GM19023 (cell line): ENCODE measurements around the gene KIF20B.

Experiments
- ATAC-seq: cut with Tn5 transposase; IDR thresholded peaks from one replicate; pipeline ENCODE4 v1.9.1; 2021; ENCODE audit warnings: mild to moderate bottlenecking, moderate library complexity; ENCODE audit not compliant: unreplicated experiment

KIF20B gene, protein sequence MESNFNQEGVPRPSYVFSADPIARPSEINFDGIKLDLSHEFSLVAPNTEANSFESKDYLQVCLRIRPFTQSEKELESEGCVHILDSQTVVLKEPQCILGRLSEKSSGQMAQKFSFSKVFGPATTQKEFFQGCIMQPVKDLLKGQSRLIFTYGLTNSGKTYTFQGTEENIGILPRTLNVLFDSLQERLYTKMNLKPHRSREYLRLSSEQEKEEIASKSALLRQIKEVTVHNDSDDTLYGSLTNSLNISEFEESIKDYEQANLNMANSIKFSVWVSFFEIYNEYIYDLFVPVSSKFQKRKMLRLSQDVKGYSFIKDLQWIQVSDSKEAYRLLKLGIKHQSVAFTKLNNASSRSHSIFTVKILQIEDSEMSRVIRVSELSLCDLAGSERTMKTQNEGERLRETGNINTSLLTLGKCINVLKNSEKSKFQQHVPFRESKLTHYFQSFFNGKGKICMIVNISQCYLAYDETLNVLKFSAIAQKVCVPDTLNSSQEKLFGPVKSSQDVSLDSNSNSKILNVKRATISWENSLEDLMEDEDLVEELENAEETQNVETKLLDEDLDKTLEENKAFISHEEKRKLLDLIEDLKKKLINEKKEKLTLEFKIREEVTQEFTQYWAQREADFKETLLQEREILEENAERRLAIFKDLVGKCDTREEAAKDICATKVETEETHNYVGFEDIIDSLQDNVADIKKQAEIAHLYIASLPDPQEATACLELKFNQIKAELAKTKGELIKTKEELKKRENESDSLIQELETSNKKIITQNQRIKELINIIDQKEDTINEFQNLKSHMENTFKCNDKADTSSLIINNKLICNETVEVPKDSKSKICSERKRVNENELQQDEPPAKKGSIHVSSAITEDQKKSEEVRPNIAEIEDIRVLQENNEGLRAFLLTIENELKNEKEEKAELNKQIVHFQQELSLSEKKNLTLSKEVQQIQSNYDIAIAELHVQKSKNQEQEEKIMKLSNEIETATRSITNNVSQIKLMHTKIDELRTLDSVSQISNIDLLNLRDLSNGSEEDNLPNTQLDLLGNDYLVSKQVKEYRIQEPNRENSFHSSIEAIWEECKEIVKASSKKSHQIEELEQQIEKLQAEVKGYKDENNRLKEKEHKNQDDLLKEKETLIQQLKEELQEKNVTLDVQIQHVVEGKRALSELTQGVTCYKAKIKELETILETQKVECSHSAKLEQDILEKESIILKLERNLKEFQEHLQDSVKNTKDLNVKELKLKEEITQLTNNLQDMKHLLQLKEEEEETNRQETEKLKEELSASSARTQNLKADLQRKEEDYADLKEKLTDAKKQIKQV (N-terminal part only)

GRCh38 chr10:89701242-89702120 is at the start of gene KIF20B:
TSS of gene KIF20B (plus strand) at chr10:89701590. CDS start at chr10:89705295, 3,705 bp downstream.
- peak; percentile 97 for ATAC-seq

GRCh38 chr10:89651916-89652573 is 49.3 kb upstream of the KIF20B start:
- ATAC-seq: no peak

GRCh38 chr10:89652806-89653370 is 48.5 kb upstream of the KIF20B start:
- no peak for ATAC-seq

DNA sequence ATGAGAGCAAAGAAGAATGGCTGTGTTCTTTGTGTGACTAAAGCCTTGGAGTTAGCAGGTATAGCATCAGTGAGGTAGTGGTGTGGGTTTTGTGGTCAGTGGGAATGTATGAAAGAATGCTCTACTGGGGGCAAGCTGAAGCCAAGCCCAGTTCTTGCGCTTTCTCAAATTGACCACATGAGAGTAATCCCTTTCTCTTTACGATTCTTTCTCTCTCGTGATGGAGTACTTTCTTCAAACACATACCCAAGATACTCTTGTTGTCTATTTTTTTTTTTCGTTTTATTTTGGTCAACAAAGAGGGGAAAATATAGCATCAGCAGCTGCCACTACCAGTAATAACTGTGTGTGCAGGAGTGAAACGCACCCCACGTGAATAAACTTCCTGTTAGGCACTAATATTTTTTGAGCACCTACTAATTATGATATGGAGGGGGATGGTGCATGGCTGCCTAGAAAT is 48.0 kb upstream of the KIF20B start:
- ATAC-seq: peak; percentile 55

GRCh38 chr10:89655722-89656121 is 45.7 kb upstream of the KIF20B start:
- ATAC-seq: no peak

GRCh38 chr10:89657302-89657701 is 44.1 kb upstream of the KIF20B start:
- ATAC-seq: no peak

- ATAC-seq: no peak
Observed at GRCh38 chr10:89659143-89660131, 42.0 kb upstream of the KIF20B start.

DNA sequence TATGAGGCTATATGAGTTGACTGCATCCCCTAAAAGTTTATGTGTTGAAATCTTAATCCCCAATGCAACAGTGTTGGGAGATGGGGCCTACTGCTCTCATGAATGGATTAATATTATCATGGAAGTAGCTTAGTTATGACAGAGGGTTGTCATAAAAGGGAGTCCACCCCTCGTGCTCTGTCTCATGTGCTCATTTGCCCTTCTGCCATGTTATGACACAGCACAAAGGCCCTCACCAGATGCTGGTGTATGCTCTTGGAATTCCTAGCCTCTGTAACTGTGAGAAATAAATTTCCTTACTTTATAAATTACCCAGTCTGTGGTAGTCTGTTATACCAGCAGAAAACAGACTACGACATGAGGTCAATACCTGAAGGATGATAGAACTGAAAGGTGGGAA is 38.8 kb upstream of the KIF20B start:
- no peak for ATAC-seq

DNA sequence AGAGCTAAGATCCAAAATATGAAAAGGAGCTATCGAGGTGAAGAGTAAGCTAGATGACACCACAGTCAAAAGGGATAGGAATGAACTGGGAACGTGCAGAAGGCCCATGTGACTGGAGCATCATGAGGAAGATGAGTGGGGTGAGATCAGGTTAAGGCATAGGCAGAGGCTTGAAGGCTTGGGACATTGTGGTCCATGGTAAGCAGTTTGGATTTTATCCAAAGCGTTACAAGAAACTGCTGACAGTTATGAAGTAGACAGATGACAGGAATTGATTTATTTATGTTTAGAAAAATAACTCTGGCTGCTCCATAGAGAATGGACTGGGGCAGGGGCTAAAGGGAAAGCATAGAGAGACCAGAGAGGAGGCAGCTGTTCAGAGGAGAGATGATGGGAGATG is 38.2 kb upstream of the KIF20B start:
- no peak for ATAC-seq

- no peak for ATAC-seq
Observed at GRCh38 chr10:89664203-89664602, 37.2 kb upstream of the KIF20B start.

GRCh38 chr10:89665302-89665701 is 36.1 kb upstream of the KIF20B start:
- ATAC-seq: no peak

DNA sequence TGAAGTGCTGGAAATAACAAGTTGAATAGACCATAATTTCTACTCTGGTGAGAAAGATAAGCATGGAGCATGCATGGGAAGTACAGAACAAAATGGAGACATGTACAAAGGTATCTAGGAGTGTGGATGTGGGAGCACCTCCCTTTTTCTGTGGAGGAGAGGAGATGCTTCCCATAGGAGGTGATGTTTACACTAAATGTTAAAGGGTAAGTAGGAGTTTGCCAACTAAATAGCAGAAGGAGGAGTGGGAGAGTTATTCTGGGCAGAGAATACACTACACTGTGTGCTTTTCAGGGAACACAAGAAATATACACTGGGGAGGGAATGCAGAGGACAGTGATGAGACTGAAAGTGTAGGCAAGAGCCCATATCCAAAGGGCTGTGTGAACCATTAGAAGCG is 35.3 kb upstream of the KIF20B start:
- ATAC-seq: no peak

DNA sequence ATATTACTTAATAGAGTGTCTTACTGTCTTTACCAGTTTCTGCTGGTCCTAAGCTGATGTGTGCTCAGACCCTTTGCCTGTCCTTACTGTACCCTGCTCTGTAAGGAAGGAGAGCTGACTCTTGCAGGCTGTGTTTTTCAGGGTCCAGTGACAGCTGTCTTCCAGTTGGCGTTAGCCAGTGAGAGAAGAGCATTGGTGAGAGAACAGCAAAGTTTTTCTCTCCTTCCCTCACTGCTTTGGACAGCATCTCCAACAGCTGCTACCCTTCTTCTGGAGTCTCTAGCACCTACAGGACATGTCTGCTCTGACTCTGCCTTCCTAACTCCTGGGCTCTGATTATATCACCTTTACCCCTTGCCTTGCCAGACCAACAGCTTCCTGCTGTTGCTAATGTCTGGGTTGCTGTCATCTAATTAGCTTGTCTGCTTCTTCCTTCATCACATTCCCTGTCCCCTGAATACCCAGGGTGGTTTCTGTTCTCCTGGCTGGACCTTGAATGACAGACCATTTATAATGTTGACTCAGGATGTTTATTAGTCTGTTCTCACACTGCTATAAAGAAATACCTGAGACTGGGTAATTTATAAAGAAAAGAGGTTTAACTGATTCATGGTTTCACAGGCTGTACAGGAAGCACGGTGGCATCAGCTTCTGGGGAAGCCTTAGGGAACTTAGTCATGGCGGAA is 32.9 kb upstream of the KIF20B start:
- no peak for ATAC-seq

DNA sequence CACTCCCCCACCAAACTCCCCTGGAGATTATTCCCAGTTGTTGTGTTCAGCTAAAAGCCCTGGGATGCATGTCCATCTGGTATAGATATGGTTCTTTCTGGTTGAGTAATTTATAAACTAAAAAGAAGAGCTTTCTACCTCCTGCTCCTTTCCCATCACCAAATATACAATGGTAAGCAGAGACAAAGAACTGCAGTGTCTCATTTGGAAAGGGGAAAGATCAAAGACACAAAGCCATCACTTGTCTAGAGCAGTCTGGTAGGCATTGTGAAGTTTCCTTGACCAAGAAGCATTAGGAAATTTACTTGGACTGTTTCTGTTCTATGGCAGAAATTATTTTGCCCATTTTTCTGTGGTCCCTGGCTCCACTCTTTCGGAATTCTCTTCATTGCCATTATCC is 31.4 kb upstream of the KIF20B start:
- no peak for ATAC-seq

GRCh38 chr10:89670926-89671325 is 30.5 kb upstream of the KIF20B start:
- ATAC-seq: no peak

DNA sequence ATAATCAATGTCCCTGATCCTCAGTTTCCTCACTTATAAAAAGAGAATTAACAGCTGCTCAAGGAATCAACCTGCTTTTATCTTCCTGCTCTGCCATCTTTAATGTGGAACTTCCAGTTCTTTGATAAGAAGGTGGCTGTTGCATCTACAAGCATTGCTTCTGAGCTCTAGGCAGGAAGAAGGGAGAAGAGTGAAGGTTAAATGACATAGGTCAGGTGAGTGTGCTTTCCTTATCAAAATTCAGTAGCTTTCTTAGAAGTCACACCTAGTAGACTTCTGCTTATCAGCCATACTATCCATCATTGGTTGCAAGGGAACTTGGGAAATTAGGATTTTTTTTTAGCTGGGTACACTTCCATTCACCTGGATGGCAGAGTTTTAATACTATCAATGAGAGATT is 24.0 kb upstream of the KIF20B start:
- ATAC-seq: no peak

DNA sequence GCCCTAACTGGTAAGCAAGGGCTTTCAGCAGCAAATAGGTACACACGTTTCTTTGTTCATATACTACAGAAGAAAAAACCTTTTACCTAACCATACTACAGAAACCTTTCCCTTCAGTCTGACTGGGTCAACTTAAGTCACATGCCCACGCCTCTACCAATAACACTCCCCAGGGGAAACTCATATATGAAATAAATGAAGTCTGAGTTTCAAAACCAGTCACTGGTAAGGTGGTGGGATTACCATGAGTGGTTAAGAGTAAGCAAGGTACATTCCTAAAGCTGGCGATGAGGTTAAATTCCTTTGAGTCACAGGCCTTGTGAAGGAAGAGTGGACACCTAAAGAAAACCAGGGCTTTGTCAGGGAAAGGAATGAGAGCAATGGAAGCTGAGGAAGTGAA is 21.4 kb upstream of the KIF20B start:
- no peak for ATAC-seq
